ENCODE measurements around the gene TBC1D22A.

- TF ChIP-seq POLR2A (IDR thresholded peaks at IDR 0.05): no peak
- TF ChIP-seq CTCF (IDR thresholded peaks at IDR 0.05): no peak
Observed at GRCh38 chr22:47048123-47049077, 285.9 kb downstream of the TBC1D22A start.
